Stimulated activated CD4-positive, alpha-beta T cell treated with anti-CD3 and anti-CD28 coated beads, Interleukin-4, amount 100 ng/mL, for 4 hours (primary cell): ENCODE measurements around the gene GPC6.
"Not testable (repeated sequence)": the region's sequence is repeated elsewhere in the genome, so short reads cannot be mapped to it uniquely, and the experiment has no call there.

Source experiments
- DNase-seq, 2 experiments: peaks; one replicate each; pipeline ENCODE4 v3.0.0-alpha.2; 2020

GPC6 gene

GRCh38 chr13:93226623-93227279, at the start of gene GPC6:
Gene GPC6, plus strand, starts transcription at chr13:93226807.
- DNase-seq: no peak

- no peak for DNase-seq
These were observed 46.1 kb upstream of the GPC6 start for GRCh38 chr13:93180356-93180969.

- DNase-seq: no peak
These were observed 44.2 kb upstream of the GPC6 start for GRCh38 chr13:93182406-93182805.

- DNase-seq: no peak
These were observed 43.3 kb upstream of the GPC6 start for GRCh38 chr13:93183302-93183701.

GRCh38 chr13:93190006-93190405, 36.6 kb upstream of the GPC6 start:
- DNase-seq: no peak

GRCh38 chr13:93193682-93194081, 32.9 kb upstream of the GPC6 start:
- no peak for DNase-seq

- DNase-seq: no peak
These were observed 26.8 kb upstream of the GPC6 start for GRCh38 chr13:93199856-93200255.

- no peak for DNase-seq
These were observed 26.0 kb upstream of the GPC6 start for GRCh38 chr13:93200626-93201025.

- no peak for DNase-seq
These were observed 24.5 kb upstream of the GPC6 start for GRCh38 chr13:93201992-93202558.

- DNase-seq: not testable (repeated sequence)
These were observed 19.7 kb upstream of the GPC6 start for GRCh38 chr13:93206778-93207392.

- DNase-seq: no peak
These were observed 10.5 kb upstream of the GPC6 start for GRCh38 chr13:93216122-93216521.

- DNase-seq: no peak
These were observed 8.8 kb upstream of the GPC6 start for GRCh38 chr13:93217721-93218261.

GRCh38 chr13:93218583-93218982, 8.0 kb upstream of the GPC6 start:
- no peak for DNase-seq

- DNase-seq: no peak
These were observed 6.5 kb upstream of the GPC6 start for GRCh38 chr13:93220073-93220472.

GRCh38 chr13:93222976-93223375, 3.6 kb upstream of the GPC6 start:
- no peak for DNase-seq

GRCh38 chr13:93224535-93224934, 2.1 kb upstream of the GPC6 start:
- no peak for DNase-seq

GRCh38 chr13:93225610-93226009, 997 bp upstream of the GPC6 start:
- no peak for DNase-seq

- no peak for DNase-seq
These were observed 463 bp upstream of the GPC6 start for GRCh38 chr13:93226065-93226622.

GRCh38 chr13:93227280-93227877, 772 bp downstream of the GPC6 start:
- no peak for DNase-seq

GRCh38 chr13:93227878-93228642, 1.5 kb downstream of the GPC6 start:
- no peak for DNase-seq

GRCh38 chr13:93228643-93228937, 2.0 kb downstream of the GPC6 start:
- DNase-seq: no peak

- no peak for DNase-seq
These were observed 3.8 kb downstream of the GPC6 start for GRCh38 chr13:93230261-93230855.
